K562 (cell line): ENCODE measurements around the gene MEF2B. TPM values are rescaled to one million over a fixed set of nuclear protein-coding genes. Genes with fewer than 3 reads are reported as not detected.

Experiments used
- ATAC-seq: fragments of 200-7000 bp; cut with Tn5 transposase; 3 replicates; pipeline ENCODE4 v1.9.1; 2020; ENCODE audit warnings: moderate library complexity
- BruUV-seq: library from RNA; stranded (reverse); fragments of 400-500 nt; replicated peaks from 2 replicates; lab custom pipeline; 2021; lab: Mats Ljungman, UMichigan
- CTCF ChIA-PET: fragments of 300-600 bp; formaldehyde crosslinking; extraction: SDS; loops from one replicate; lab custom pipeline; 2021; ENCODE audit warnings: low intra/inter-chr PET ratio; lab: Yijun Ruan, JAX
- POLR2A ChIA-PET: fragments of 300-600, 350-650 bp; sonication (Branson Sonifier 250); formaldehyde crosslinking; extraction: SDS; loops from one replicate; lab custom pipeline; 2021; ENCODE audit warnings: antibody characterized with exemption, inconsistent platforms; lab: Yijun Ruan, JAX
- DNase-seq, 4 experiments: peaks; one replicate each; pipeline versions ENCODE4 v3.0.0 to v3.0.0-alpha.2; 2011 to 2018; ENCODE audit warnings: low spot score in 3 of 4, mixed read lengths in 3 of 4; ENCODE audit errors: extremely low read depth in 1 of 4
- FAIRE-seq: peaks from 2 replicates; lab custom pipeline; 2011; peaks lifted over from hg19 to GRCh38; lab: Jason Lieb, UNC
- H2AFZ ChIP-seq: 2 replicates; pipeline ENCODE4 v1.6.0; 2011; ENCODE audit warnings: low read depth, low read length, control low read depth, inconsistent platforms
- H3K27ac ChIP-seq: fragments of 200-600 bp; 3 replicates; pipeline ENCODE4 v1.8.0; 2011; ENCODE audit warnings: low read depth, mild to moderate bottlenecking, control low read depth, inconsistent platforms, low read length, moderate library complexity, mixed read lengths; ENCODE audit errors: extremely low read depth
- H3K27me3 ChIP-seq, 2 experiments: fragments of 300-600 bp in 1 of 2; 2 replicates in 1 of 2; 3 replicates in 1 of 2; pipeline versions ENCODE4 v1.6.0 to v1.8.0; 2011; ENCODE audit warnings: inconsistent platforms in 2 of 2, low read length in 2 of 2, mild to moderate bottlenecking in 1 of 2, mixed read lengths in 1 of 2, moderate library complexity in 1 of 2; ENCODE audit not compliant: control insufficient read depth in 2 of 2, insufficient read depth in 2 of 2
- H3K36me3 ChIP-seq: fragments of 300-600 bp; 3 replicates; pipeline ENCODE4 v1.8.0; 2011; ENCODE audit warnings: mild to moderate bottlenecking, low read length, inconsistent platforms; ENCODE audit not compliant: control insufficient read depth, insufficient read depth
- H3K4me1 ChIP-seq, 2 experiments: fragments of 200-600 bp in 1 of 2; replicated peaks in 1 of 2; 2 replicates in 1 of 2; 3 replicates in 1 of 2; pipeline versions ENCODE4 v1.5.1 to v1.8.0; 2011; ENCODE audit warnings: inconsistent platforms in 2 of 2, low read length in 2 of 2, mild to moderate bottlenecking in 1 of 2, mixed read lengths in 1 of 2, moderate library complexity in 1 of 2; ENCODE audit not compliant: control insufficient read depth in 2 of 2, insufficient read depth in 2 of 2
- H3K4me2 ChIP-seq: 2 replicates; pipeline ENCODE4 v1.6.1; 2011; ENCODE audit warnings: low read length, control low read depth, inconsistent platforms, mixed read lengths; ENCODE audit not compliant: insufficient read depth
- H3K4me3 ChIP-seq: fragments of 200-600 bp; sonication (generic), shearing (Covaris generic); 2 replicates; pipeline ENCODE4 v1.5.1; 2016; ENCODE audit warnings: control low read depth, inconsistent platforms
- H3K79me2 ChIP-seq: fragments of 200-600 bp; 3 replicates; pipeline ENCODE4 v1.8.0; 2011; ENCODE audit warnings: low read length, inconsistent platforms; ENCODE audit not compliant: control insufficient read depth, insufficient read depth
- H3K9ac ChIP-seq, 2 experiments: 2 replicates each; pipeline versions ENCODE4 v1.6.0 to v1.6.1; 2011; ENCODE audit warnings: low read depth in 2 of 2, low read length in 2 of 2, control low read depth in 1 of 2, inconsistent platforms in 1 of 2, mild to moderate bottlenecking in 1 of 2, mixed read lengths in 1 of 2; ENCODE audit not compliant: insufficient read depth in 1 of 2
- H3K9me1 ChIP-seq: one replicate; pipeline ENCODE4 v1.6.0; 2011; ENCODE audit warnings: inconsistent platforms, mild to moderate bottlenecking, low read length, moderate library complexity; ENCODE audit not compliant: control insufficient read depth, insufficient read depth
- H3K9me3 ChIP-seq: replicated peaks from 2 replicates; pipeline ENCODE4 v1.5.1; 2011; ENCODE audit warnings: low read depth, low read length, inconsistent platforms; ENCODE audit not compliant: control insufficient read depth, insufficient read depth
- H4K20me1 ChIP-seq: replicated peaks from 2 replicates; pipeline ENCODE4 v1.6.1; 2011; ENCODE audit warnings: low read length, inconsistent platforms, mixed read lengths; ENCODE audit not compliant: control insufficient read depth, insufficient read depth
- C11orf30 ChIP-seq: fragments of 450-650 bp; IDR thresholded peaks from 2 replicates; pipeline ENCODE4 v1.6.1; 2016; ENCODE audit warnings: low read depth, mild to moderate bottlenecking
- CHD2 ChIP-seq: IDR thresholded peaks from 2 replicates; pipeline ENCODE4 v1.6.1; 2011; ENCODE audit warnings: low read depth, low read length
- EGR1 ChIP-seq: fragments of 450-650 bp; conservative IDR thresholded peaks from 2 replicates; pipeline ENCODE4 v1.6.1; 2017; ENCODE audit warnings: mild to moderate bottlenecking
- ELF2 ChIP-seq: fragments of 250-450 bp; sonication (Bioruptor Pico); IDR thresholded peaks from 2 replicates; pipeline ENCODE4 v1.5.0; 2021; ENCODE audit warnings: mild to moderate bottlenecking
- FOXA1 ChIP-seq: fragments of 450-650 bp; IDR thresholded peaks from 2 replicates; pipeline ENCODE4 v1.6.1; 2016; ENCODE audit warnings: mild to moderate bottlenecking, borderline replicate concordance
- FOXJ2 ChIP-seq: fragments of 200-800 bp; sonication (Bioruptor generic); IDR thresholded peaks from 2 replicates; pipeline ENCODE4 v1.6.1; 2016; ENCODE audit warnings: missing genetic modification characterization, missing compliant biosample characterization
- GABPB1 ChIP-seq: sonication (generic); formaldehyde crosslinking; IDR thresholded peaks from 2 replicates; pipeline ENCODE4 v1.8.0; 2022; ENCODE audit warnings: mild to moderate bottlenecking, missing genetic modification reagents
- GTF2F1 ChIP-seq: IDR thresholded peaks from 2 replicates; pipeline ENCODE4 v1.6.1; 2011; ENCODE audit warnings: low read depth, low read length, improper control_type of control experiment
- LEF1 ChIP-seq: fragments of 450-650 bp; IDR thresholded peaks from 2 replicates; pipeline ENCODE4 v1.6.1; 2016; ENCODE audit warnings: mild to moderate bottlenecking
- MAFK ChIP-seq: IDR thresholded peaks from 2 replicates; pipeline ENCODE4 v1.6.1; 2011; ENCODE audit warnings: low read length, improper control_type of control experiment
- MTA3 ChIP-seq: fragments of 450-650 bp; formaldehyde crosslinking; IDR thresholded peaks from 2 replicates; pipeline ENCODE4 v1.6.1; 2017; ENCODE audit warnings: mild to moderate bottlenecking, borderline replicate concordance
- NBN ChIP-seq: fragments of 450-650 bp; IDR thresholded peaks from 2 replicates; pipeline ENCODE4 v1.6.1; 2016; ENCODE audit warnings: low read depth, mild to moderate bottlenecking
- NR2C1 ChIP-seq, 2 experiments: fragments of 450-650 bp; IDR thresholded peaks; 2 replicates each; pipeline ENCODE4 v1.6.1; 2017; ENCODE audit warnings: mild to moderate bottlenecking in 2 of 2, antibody characterized with exemption in 1 of 2, inconsistent platforms in 1 of 2, missing compliant biosample characterization in 1 of 2, missing genetic modification characterization in 1 of 2
- PML ChIP-seq: IDR thresholded peaks from 2 replicates; pipeline ENCODE4 v1.6.1; 2012; ENCODE audit warnings: low read length, inconsistent platforms
- POLR3G ChIP-seq: IDR thresholded peaks from 2 replicates; pipeline ENCODE4 v1.6.1; 2011; ENCODE audit not compliant: insufficient read length, insufficient replicate concordance; ENCODE audit errors: extremely low read depth
- PRMT5 ChIP-seq: sonication (generic); formaldehyde crosslinking; IDR thresholded peaks from 2 replicates; pipeline ENCODE4 v1.5.0; 2020; ENCODE audit warnings: missing genetic modification reagents
- RCOR1 ChIP-seq, 2 experiments: IDR thresholded peaks; 2 replicates each; pipeline ENCODE4 v1.6.1; 2012; ENCODE audit warnings: low read depth in 2 of 2, low read length in 2 of 2, borderline replicate concordance in 1 of 2, improper control_type of control experiment in 1 of 2
- SMARCE1 ChIP-seq: fragments of 450-650 bp; IDR thresholded peaks from 2 replicates; pipeline ENCODE4 v1.7.1; 2016; ENCODE audit warnings: mild to moderate bottlenecking
- SRSF7 ChIP-seq: fragments of 200-400 bp; formaldehyde crosslinking; optimal IDR thresholded peaks from 2 replicates; pipeline ENCODE3; 2017; ENCODE audit warnings: mild to moderate bottlenecking, low read depth, low read length
- ZNF695 ChIP-seq: fragments of 450-650 bp; formaldehyde crosslinking; IDR thresholded peaks from 2 replicates; pipeline ENCODE4 v1.4.0; 2020; ENCODE audit warnings: mild to moderate bottlenecking, moderate library complexity
- WGBS: fragments of 100-300 bp; shearing (Covaris generic); methylation state at CpG from one replicate; pipeline ENCODE4 v1.1.6; 2016; ENCODE audit warnings: low coverage, mixed read lengths; ENCODE audit not compliant: insufficient coverage; ENCODE audit errors: missing lambda C conversion rate; 5-methylcytosine and 5-hydroxymethylcytosine counted together
- in situ Hi-C: fragments of 300-500 bp; cut with MboI; formaldehyde crosslinking; loops from 4 replicates; pipeline ENCODE4 v1.15.0; 2018; ENCODE audit warnings: inconsistent platforms, mixed read lengths
- intact Hi-C: fragments of 100-400 bp; cut with micrococcal nuclease; formaldehyde crosslinking; loops from 2 replicates; pipeline ENCODE4 v1.14.2; 2022
- polyA plus RNA-seq, 8 experiments: library from polyadenylated mRNA; depleted of rRNA in 4 of 8; stranded (reverse) in 5 of 8; unstranded in 3 of 8; fragments of >200 nt; fragmentation: Nextera tagmentation in 2 of 8; fragmentation: Illumina TruSeq in 1 of 8; extraction: Ambion mirVana in 2 of 8; extraction: Trizol in 1 of 8; gene quantifications; 2 replicates each; pipeline versions ENCODE4 v1.2.1 to v1.2.3, GENCODE V29; 2011 to 2014; ENCODE audit warnings: inconsistent platforms in 1 of 8, missing spikeins in 1 of 8
- total RNA-seq, 7 experiments: library from RNA; depleted of rRNA in 6 of 7; stranded (reverse); fragments of >200 nt in 6 of 7; fragmentation: Illumina TruSeq in 2 of 7; extraction: Trizol in 2 of 7; gene quantifications; 2 replicates each; pipeline versions ENCODE4 v1.2.1 to v1.2.3, GENCODE V29; 2011 to 2021; ENCODE audit warnings: low replicate concordance in 1 of 7
- TF ChIP-seq, protein P1 (sequence below): sonication (generic); formaldehyde crosslinking; IDR thresholded peaks from 2 replicates; pipeline ENCODE4 v1.8.0; 2023; ENCODE audit warnings: mild to moderate bottlenecking, missing genetic modification reagents
- TF ChIP-seq, protein P2 (sequence below): fragments of 250-450 bp; sonication (Bioruptor Pico); IDR thresholded peaks from 2 replicates; pipeline ENCODE4 v1.9.0; 2021; ENCODE audit warnings: mild to moderate bottlenecking

MEF2B gene
- total and polyA plus RNA-seq, 9 of the 15 experiments (the other 6 are each of a cell fraction or from before 2014, with no cell fraction given) = 0.14 to 1.9 (median 0.71) TPM; not detected in 3

DNA sequence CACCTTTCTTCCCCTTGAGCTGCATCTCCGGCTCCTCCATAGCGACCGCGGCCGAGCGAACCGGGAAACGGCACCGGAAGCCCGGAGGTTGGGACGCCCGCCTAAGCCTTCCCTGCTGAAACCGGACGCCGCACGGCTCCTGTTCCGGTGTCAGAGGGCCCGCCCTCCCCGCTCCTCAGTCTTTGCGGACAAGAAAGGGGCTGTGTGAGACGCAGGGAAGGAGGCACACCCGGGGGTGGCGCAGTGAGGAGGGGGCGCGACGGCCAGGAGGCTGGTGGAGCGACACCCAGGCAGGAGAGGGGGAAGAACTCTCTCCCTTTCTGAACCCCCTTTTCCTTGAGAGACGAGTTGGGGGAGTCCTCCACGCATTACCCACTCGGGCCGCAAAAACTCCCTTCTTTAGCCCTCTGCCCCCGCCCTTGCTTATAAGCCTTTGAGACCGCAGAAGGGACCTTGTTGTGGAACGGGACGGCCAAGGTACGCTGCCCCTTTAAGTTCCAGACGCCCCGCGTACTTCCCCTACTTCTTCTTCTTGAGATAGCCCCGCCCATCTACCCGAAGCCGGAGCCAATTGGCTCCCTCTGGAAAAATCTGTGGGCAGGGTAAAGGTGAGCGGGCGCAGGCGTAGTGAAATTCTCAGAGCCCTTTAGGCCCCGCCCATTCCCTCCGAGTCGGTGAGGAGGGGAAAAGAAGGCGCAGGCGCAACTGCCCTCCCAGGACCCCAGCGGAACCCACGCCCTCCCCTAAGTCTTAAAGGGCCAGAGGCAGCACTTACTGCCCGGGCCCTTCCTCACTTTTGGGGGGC lies 22.2 kb upstream of the MEF2B start, which contains the start of the genes BORCS8 and RFXANK:
TSS of gene BORCS8 (minus strand) at position 75 of the 805 bp plus-strand sequence. CDS start at position 40, 35 bp downstream.
TSS of gene RFXANK (plus strand) at position 181 of the 805 bp plus-strand sequence. CDS start 1,689 bp downstream, outside the sequence.
- H4K20me1 ChIP-seq = no peaks in the 10 kb centered on the region; the same call in 1 of the 2 replicates
- in situ Hi-C loops = no loop called here
- H3K9me3 ChIP-seq = no peaks in the 10 kb centered on the region
- no peaks in the 10 kb centered on the region for H3K9me1 ChIP-seq
- peaks cover 7 to 20% of the 10 kb centered on the region in 2 experiments for H3K4me1 ChIP-seq
- peaks cover 39% of the 10 kb centered on the region; the same call in 2 of the 3 replicates for H3K36me3 ChIP-seq
- peak within 1 kb of the TSS; percentile 99 for H3K27ac ChIP-seq
- peak within 1 kb of the TSS; percentile 98 for H2AFZ ChIP-seq
- peak within 1 kb of the TSS; percentile 86 for H3K4me3 ChIP-seq
- intact Hi-C loops = loop anchor here (1.0 to 2.0 kb wide), 2 partner anchors 33 to 129 kb away; partner anchors contain the start of genes MAU2 and SUGP1
- CTCF ChIA-PET = no interaction called here
- H3K79me2 ChIP-seq = peaks cover 40% of the 10 kb centered on the region
- H3K9ac ChIP-seq = peak within 1 kb of the TSS; percentile 94 to 99
- WGBS = under 1% methylated on average over 36 of the region's 53 CpGs
- H3K27me3 ChIP-seq = no peaks in the 10 kb centered on the region
- POLR2A ChIA-PET = interaction anchor here (0.6 to 1.5 kb wide), 10 partner anchors 9 to 173 kb away, joined by 3 to 8 read pairs (median 4); partner anchors contain the start of genes NR2C2AP and SUGP1
- FAIRE-seq (peak; percentile 100), ATAC-seq (peak; percentile 97), DNase-seq (peak; percentile 96 to 99 (median 98))
- BruUV-seq = no TSS peak
- peak within 1 kb of the TSS; percentile 100 for H3K4me2 ChIP-seq
- TF ChIP-seq RCOR1 (IDR thresholded peaks at IDR 0.05; ENCODE audit: borderline replicate concordance in 1 of 2, low read depth in 2 of 2, low read length in 2 of 2) (peak in 1 of 2 experiments; percentile 66; a peak in 1 of 4 replicates), MAFK (no peak), GABPB1 (CRISPR knock-in tag) (peak; percentile 100), PRMT5 (CRISPR knock-in tag) (0 out of 2 replicates have a peak, but pooled peaks have one; percentile 29), ZNF695 (CRISPR knock-in tag) (no peak), SRSF7 (no peak), POLR3G (no peak), FOXJ2 (0 out of 2 replicates have a peak, but pooled peaks have one; percentile 54), ELF2 (CRISPR knock-in tag) (peak; percentile 53; the same call in 1 of the 2 replicates), MTA3 (peak; percentile 94), SMARCE1 (0 out of 2 replicates have a peak, but pooled peaks have one; percentile 33), PML (peak; percentile 61; the same call in 1 of the 2 replicates), NR2C1 (IDR thresholded peaks at IDR 0.05) (peak; percentile 67), NR2C1 (tag; IDR thresholded peaks at IDR 0.05) (peak; percentile 85), LEF1 (peak; percentile 35; the same call in 1 of the 2 replicates), C11orf30 (peak; percentile 99), NBN (peak; percentile 82; the same call in 1 of the 2 replicates), GTF2F1 (peak; percentile 29; the same call in 1 of the 2 replicates), EGR1 (peak; percentile 60), FOXA1 (no peak), CHD2 (0 out of 2 replicates have a peak, but pooled peaks have one; percentile 39)
- TF ChIP-seq, protein P1, sequence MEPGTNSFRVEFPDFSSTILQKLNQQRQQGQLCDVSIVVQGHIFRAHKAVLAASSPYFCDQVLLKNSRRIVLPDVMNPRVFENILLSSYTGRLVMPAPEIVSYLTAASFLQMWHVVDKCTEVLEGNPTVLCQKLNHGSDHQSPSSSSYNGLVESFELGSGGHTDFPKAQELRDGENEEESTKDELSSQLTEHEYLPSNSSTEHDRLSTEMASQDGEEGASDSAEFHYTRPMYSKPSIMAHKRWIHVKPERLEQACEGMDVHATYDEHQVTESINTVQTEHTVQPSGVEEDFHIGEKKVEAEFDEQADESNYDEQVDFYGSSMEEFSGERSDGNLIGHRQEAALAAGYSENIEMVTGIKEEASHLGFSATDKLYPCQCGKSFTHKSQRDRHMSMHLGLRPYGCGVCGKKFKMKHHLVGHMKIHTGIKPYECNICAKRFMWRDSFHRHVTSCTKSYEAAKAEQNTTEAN (CRISPR knock-in tag) = 0 out of 2 replicates have a peak, but pooled peaks have one; percentile 29
- TF ChIP-seq, protein P2, sequence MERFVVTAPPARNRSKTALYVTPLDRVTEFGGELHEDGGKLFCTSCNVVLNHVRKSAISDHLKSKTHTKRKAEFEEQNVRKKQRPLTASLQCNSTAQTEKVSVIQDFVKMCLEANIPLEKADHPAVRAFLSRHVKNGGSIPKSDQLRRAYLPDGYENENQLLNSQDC (CRISPR knock-in tag) = peak; percentile 47; the same call in 1 of the 2 replicates
